CD4-positive, alpha-beta T cell treated with Interleukin-1 beta for 1 hour (primary cell): ENCODE results near the gene TLR8.
A peak's percentile ranks its signal among the peaks of the same experiment; 100 is the strongest.

Source experiments
- DNase-seq, 2 donors: peaks; one replicate each; pipeline ENCODE4 v3.0.0-alpha.2; 2020 to 2022

TLR8 gene

GRCh38 chrX:12906046-12906761, at the start of gene TLR8:
Gene TLR8 (plus strand): TSS chrX:12906620. CDS start chrX:12906707, 87 bp downstream.
- no peak for DNase-seq

- DNase-seq: no peak
Measured at GRCh38 chrX:12865359-12865758, 41.1 kb upstream of the TLR8 start.

DNA sequence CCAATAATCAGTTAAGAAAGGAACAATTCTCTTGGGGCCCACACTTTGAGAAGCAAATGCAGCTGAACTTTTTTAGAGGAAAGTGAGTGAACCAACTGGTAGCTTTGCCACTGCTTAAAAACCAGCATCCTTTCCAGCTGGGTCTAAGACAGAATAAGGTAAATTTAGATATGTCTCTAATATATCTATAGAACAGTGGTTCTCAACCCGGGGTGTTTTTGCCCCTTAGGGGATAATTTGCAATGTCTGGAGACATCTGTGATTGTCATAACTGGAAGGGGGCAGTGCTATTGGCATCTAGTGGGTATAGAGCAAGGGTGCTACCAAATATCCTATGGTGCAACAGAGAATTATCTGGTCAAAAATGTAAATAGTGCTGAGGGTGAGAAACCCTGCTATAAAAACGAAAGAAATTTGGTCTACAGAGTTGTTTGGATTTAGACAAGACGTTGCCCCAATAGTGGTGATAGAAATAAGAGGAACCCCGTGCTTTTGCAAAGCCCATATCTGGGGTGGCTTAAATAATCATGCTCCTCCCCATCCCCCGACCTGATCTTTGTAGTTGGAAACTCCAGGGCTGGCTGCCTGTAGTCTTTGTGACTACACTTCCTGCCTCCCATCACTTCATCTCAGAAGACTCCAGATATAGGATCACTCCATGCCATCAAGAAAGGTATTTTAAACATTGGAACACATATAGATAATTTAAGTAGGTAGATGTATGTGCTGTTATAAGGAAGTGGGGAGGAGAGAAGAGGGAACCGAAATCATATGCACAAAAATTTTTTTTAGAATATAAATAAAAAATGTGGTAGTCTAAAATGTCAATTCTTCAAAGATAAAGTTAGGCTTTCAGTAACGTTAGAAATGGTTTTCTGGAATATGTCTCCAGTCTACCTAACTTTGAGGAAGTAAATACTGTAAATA, 39.7 kb upstream of the TLR8 start, which contains the start of gene TLR7:
TSS of gene TLR7 (plus strand) at position 622 of the 927 bp plus-strand sequence. CDS start 507 bp downstream, outside the sequence.
- DNase-seq: peak in 1 of 2 donors; percentile 7

GRCh38 chrX:12867685-12868084, 38.7 kb upstream of the TLR8 start:
- DNase-seq: no peak

DNA sequence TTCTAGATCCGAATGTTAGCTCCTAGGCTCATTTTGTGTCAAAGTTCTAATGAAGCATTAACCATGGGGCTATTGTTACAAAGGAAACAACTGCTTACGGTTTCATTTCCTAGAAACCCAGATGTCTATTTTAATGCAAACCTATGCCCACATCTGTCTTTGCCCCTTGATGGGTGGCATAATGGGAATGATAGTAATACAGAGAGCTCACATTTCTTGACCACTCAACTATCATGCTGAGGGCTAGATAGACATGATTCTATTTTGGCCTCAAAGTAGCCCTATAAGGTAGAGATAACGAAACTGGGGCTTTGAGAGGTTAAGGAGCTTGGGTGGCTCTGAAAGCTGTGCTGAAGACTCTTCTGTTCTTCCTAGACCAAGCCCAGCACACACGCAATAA, 37.7 kb upstream of the TLR8 start:
- DNase-seq: no peak

DNA sequence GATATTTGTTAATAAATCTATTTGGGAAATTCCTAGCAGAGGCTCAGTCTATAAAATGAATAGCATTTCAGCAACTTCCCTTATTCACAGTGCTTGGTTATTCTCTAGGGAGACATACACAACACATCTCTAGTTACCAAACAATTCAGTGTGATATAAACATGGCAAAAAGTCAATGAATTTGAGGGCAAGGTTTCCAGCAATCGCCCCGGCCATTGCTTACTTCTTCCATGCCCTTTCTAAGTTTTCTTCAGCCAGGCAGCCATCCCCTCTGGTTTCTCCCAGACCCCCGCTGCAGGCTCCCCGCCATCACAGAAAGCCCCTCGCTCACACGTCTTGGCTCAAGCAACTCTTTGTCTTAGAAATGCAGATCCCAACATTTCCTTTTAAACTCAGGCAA, 35.2 kb upstream of the TLR8 start:
- no peak for DNase-seq

GRCh38 chrX:12872741-12873140, 33.7 kb upstream of the TLR8 start:
- no peak for DNase-seq

GRCh38 chrX:12874581-12874980, 31.8 kb upstream of the TLR8 start:
- DNase-seq: no peak

GRCh38 chrX:12877386-12877785, 29.0 kb upstream of the TLR8 start:
- no peak for DNase-seq

DNA sequence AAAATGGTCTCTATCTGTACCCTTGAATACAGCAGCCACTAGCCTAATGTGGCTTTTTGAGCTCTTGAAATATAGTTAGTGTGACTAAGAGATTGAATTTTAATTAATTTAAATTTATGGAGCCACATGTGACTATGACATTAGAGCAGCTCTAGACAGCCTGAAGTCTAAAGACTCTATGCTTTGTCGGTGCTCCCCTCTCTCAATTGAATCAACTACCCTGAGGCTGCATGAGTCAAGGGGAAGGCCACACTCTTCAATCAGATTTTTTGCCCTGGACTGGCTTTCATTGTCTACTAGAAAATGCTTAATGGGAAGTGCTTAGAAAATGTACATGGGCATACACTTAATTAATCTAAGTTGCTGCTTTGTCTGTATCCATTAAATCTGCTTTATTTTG, 27.9 kb upstream of the TLR8 start:
- no peak for DNase-seq

- no peak for DNase-seq
Measured at GRCh38 chrX:12881914-12882313, 24.5 kb upstream of the TLR8 start.

- DNase-seq: no peak
Measured at GRCh38 chrX:12885508-12885907, 20.9 kb upstream of the TLR8 start.

DNA sequence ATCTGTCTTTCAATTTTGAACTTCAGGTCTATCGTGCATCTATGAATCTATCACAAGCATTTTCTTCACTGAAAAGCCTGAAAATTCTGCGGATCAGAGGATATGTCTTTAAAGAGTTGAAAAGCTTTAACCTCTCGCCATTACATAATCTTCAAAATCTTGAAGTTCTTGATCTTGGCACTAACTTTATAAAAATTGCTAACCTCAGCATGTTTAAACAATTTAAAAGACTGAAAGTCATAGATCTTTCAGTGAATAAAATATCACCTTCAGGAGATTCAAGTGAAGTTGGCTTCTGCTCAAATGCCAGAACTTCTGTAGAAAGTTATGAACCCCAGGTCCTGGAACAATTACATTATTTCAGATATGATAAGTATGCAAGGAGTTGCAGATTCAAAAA, 19.9 kb upstream of the TLR8 start:
- no peak for DNase-seq

GRCh38 chrX:12887141-12887540, 19.3 kb upstream of the TLR8 start:
- DNase-seq: no peak

DNA sequence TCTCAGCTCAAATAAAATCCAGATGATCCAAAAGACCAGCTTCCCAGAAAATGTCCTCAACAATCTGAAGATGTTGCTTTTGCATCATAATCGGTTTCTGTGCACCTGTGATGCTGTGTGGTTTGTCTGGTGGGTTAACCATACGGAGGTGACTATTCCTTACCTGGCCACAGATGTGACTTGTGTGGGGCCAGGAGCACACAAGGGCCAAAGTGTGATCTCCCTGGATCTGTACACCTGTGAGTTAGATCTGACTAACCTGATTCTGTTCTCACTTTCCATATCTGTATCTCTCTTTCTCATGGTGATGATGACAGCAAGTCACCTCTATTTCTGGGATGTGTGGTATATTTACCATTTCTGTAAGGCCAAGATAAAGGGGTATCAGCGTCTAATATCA, 18.7 kb upstream of the TLR8 start:
- DNase-seq: no peak

GRCh38 chrX:12890467-12890866, 16.0 kb upstream of the TLR8 start:
- no peak for DNase-seq

GRCh38 chrX:12891171-12891570, 15.2 kb upstream of the TLR8 start:
- no peak for DNase-seq

DNA sequence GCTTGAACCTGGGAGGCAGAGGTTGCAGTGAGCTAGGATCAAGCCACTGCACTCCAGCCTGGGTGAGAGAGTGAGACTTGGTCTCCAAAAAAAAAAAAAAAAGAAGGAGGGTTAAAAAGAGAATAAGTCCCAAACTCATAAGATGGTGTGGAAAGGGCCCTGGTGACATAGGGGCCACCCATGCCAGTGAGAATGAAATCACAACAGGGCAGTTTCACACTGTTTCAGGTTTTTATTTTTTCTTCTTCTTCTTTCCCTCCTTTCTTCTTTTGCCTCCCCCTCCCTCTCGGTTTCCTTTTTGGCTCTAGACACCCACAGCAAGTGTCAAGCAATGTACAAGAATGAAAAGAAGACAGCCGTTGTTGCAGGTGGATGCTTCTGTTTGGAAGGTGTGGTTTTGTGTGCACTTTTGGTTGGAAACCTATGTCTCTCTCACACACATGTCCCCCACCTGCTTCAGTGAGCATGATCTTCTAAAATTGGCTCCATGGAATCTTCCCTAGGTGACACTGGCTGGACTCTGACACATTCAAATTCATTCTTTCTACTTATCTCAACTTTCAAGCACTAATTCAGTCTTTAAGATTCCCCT, 14.4 kb upstream of the TLR8 start:
- DNase-seq: no peak

GRCh38 chrX:12892716-12893115, 13.7 kb upstream of the TLR8 start:
- no peak for DNase-seq

DNA sequence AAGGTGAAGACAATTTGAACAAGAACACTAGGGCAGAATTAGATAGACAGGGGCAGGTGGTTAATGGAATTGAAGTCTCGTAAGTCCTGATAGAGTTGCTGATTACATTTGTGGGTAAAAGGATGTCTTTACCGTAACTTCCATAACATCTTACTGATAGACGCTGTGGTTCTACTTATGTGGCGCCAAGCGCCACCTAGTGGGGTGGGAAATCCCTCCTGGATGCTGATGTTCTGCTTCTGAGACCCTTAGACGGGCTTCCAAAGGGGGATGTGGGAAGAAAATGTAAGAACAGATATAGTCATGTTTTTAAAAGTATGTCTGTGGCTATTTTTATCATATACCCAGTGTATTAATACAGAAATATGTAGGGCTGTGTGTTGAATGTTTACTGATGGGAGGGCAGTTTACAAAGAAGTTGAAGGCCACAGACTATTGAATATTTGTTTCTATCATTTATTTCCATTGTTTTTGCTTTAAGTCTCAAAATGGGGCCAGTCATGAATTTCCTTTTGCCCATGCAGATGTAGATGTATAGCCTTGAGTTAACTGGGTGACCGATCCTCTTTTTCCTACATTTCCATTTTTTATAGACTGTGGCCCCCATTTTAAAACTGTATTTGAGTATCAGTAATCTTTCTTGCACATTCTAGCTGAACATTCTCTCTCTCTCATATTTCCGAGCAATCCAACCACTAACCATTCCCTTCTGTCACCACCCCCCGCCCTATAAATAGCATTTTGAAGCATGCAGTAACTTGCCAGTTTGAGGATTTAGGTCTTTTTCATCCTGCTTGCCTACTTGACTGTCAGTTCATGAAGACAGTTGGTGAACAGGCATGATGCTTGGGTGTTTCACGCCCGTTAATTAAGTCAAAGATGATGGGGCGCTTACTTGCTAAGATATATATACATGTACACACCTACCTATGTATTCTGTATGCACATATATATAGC, 12.1 kb upstream of the TLR8 start:
- DNase-seq: peak; percentile 32 to 44

- no peak for DNase-seq
Measured at GRCh38 chrX:12895866-12896265, 10.6 kb upstream of the TLR8 start.

DNA sequence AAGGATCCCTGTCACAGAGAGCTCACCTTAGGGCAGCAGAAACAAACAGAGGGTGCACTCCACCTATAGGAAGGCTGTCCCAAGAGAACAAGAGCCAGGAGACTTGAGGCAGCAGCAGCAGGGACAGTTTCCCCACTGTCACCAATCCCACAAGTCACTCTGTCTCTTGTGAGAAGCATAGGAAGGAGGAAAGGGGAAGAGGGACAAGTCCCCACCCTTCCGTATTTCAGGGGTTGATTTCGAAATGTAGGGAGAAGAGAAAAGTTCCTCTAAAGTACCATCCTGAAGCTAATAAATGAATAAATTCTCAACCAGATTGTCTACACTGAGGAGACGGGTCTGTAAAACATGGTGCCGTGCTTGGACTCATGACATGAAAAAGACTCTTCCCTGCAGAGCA, 9.5 kb upstream of the TLR8 start:
- DNase-seq: no peak
